Uterus (tissue), 2 donors: Measurements from ENCODE around the gene HCAR1.

ENCODE experiments used
- POLR2A ChIP-seq, 2 donors: fragments of 450-650 bp; IDR thresholded peaks; one replicate each; pipeline ENCODE4 v1.6.1; 2016; ENCODE audit warnings: antibody characterized with exemption in 2 of 2, mild to moderate bottlenecking in 1 of 2, moderate library complexity in 1 of 2
- TF ChIP-seq, protein P1 (sequence below), 4 experiments: fragments of 200-600 bp in 2 of 4; fragments of 450-650 bp in 2 of 4; sonication (generic) in 2 of 4; IDR thresholded peaks; one replicate each; pipeline ENCODE4 v1.5.1; 2016 to 2019; ENCODE audit warnings: antibody characterized with exemption in 4 of 4, mild to moderate bottlenecking in 2 of 4, moderate library complexity in 1 of 4

DNA sequence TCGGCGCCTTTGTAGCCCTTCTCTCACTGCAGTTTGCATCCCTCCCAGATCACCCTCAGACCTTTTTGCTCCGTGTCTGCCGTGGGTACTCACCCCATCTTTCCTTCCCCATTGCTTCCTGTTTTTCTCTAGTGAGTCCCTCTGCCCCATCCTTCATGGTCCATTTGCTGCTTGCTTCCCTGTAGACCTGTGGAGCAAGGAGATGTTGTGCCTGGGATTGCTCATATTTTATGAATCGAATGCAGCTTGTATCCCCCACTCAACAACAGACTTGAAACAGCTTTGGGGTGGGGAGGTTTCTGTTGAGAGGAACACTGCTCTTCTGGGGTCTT lies 22.6 kb upstream of the HCAR1 start:
- TF ChIP-seq, protein P1, sequence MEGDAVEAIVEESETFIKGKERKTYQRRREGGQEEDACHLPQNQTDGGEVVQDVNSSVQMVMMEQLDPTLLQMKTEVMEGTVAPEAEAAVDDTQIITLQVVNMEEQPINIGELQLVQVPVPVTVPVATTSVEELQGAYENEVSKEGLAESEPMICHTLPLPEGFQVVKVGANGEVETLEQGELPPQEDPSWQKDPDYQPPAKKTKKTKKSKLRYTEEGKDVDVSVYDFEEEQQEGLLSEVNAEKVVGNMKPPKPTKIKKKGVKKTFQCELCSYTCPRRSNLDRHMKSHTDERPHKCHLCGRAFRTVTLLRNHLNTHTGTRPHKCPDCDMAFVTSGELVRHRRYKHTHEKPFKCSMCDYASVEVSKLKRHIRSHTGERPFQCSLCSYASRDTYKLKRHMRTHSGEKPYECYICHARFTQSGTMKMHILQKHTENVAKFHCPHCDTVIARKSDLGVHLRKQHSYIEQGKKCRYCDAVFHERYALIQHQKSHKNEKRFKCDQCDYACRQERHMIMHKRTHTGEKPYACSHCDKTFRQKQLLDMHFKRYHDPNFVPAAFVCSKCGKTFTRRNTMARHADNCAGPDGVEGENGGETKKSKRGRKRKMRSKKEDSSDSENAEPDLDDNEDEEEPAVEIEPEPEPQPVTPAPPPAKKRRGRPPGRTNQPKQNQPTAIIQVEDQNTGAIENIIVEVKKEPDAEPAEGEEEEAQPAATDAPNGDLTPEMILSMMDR (IDR thresholded peaks at IDR 0.05) = no peak
- no peak for TF ChIP-seq POLR2A (IDR thresholded peaks at IDR 0.05)
